Measurements from ENCODE around the gene DSCAML1. TPM values are rescaled to one million over a fixed set of nuclear protein-coding genes. Genes with fewer than 3 reads are reported as not detected.

Gene DSCAML1
- total and polyA plus RNA-seq, 10 of the 15 experiments (the other 5 are each of a cell fraction or from before 2014, with no cell fraction given): 0.03 to 0.18 (median 0.06) TPM; not detected in 1

DNA sequence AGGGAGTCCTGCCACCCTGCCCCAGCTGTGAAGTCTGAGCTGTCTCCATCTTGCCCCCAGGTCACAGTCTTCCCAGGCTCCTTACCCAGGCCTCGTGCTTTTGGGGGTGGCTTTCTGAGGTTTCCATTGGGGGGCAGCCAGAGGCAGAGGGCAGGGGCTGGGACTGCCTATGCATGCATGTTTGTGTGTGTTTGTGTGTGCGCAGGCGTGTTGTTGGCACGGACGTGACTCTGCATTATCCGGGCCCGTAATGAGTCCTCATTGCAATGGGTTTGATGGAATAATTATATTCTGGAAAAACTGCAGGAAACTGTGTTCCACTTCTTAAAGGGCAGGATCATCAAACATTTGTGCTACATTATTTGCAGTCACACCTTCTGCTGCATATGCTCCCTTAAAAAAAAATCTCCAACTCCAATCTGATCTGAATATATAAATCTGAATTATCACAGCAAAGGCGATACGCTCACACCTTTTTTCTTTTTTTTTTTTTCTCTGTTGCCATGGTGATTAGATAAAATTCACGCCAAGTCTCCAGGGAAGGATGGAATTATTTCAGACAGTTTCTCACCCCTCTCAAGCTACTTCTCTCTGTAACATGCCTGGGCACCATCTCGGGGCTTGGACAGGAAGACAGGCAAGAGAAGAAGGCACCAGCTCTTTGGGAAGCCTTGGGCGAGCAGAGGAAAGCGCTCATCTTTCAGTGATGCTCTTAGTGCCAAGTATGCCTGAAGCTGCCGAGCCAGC is 45.9 kb downstream of the DSCAML1 start (continued):
- TF ChIP-seq, protein P1, sequence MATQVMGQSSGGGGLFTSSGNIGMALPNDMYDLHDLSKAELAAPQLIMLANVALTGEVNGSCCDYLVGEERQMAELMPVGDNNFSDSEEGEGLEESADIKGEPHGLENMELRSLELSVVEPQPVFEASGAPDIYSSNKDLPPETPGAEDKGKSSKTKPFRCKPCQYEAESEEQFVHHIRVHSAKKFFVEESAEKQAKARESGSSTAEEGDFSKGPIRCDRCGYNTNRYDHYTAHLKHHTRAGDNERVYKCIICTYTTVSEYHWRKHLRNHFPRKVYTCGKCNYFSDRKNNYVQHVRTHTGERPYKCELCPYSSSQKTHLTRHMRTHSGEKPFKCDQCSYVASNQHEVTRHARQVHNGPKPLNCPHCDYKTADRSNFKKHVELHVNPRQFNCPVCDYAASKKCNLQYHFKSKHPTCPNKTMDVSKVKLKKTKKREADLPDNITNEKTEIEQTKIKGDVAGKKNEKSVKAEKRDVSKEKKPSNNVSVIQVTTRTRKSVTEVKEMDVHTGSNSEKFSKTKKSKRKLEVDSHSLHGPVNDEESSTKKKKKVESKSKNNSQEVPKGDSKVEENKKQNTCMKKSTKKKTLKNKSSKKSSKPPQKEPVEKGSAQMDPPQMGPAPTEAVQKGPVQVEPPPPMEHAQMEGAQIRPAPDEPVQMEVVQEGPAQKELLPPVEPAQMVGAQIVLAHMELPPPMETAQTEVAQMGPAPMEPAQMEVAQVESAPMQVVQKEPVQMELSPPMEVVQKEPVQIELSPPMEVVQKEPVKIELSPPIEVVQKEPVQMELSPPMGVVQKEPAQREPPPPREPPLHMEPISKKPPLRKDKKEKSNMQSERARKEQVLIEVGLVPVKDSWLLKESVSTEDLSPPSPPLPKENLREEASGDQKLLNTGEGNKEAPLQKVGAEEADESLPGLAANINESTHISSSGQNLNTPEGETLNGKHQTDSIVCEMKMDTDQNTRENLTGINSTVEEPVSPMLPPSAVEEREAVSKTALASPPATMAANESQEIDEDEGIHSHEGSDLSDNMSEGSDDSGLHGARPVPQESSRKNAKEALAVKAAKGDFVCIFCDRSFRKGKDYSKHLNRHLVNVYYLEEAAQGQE (IDR thresholded peaks at IDR 0.05; ENCODE audit: low read depth, low read length): no peak

DNA sequence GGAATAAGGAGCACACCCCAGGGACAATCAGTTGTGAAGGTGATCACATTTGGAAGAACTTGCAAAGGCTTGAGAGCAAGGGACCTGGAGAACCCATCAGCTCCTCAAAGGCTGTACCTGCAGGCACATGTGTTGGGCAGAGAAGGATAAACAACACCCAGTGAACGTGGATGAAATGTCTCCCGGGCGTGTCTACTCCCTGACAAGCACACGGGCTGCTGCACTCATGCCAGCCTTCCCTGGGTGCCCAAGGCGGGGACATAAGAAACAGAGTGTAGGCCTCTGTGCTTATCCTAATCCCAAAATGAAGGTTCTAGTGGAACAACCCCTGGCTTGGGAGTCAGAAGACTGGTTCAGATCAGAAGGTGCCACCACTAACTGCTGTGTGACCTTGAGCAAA is 46.7 kb downstream of the DSCAML1 start:
- Histone ChIP-seq H3K4me1 (ENCODE audit: control insufficient read depth, insufficient read depth, low read length) (no peaks in the 10 kb centered on the region), H3K9me3 (replicated peaks; ENCODE audit: control insufficient read depth, insufficient read depth, low read length) (no peaks in the 10 kb centered on the region), H3K9ac (ENCODE audit: control insufficient read depth, insufficient read depth, low read length) (no peak overlapping the region), H2AFZ (ENCODE audit: control insufficient read depth, low read depth, low read length) (no peak overlapping the region), H3K4me2 (ENCODE audit: control insufficient read depth, insufficient read depth) (no peak overlapping the region), H4K20me1 (ENCODE audit: control insufficient read depth, insufficient read depth) (no peaks in the 10 kb centered on the region), H3K27ac (ENCODE audit: control insufficient read depth, insufficient read depth) (no peak overlapping the region), H3K4me3 (no peak overlapping the region), H3K79me2 (ENCODE audit: control insufficient read depth, insufficient read depth, low read length) (no peaks in the 10 kb centered on the region), H3K36me3 (ENCODE audit: control insufficient read depth in 2 of 2, insufficient read depth in 2 of 2, low read length in 1 of 2) (no peaks in the 10 kb centered on the region), H3K27me3 (replicated peaks in 1 of 2; ENCODE audit: control insufficient read depth in 2 of 2, insufficient read depth in 2 of 2, low read length in 1 of 2) (peaks cover 2% of the 10 kb centered on the region in 2 experiments)
- BruUV-seq (replicated peaks): no TSS peak
- WGBS (ENCODE audit: insufficient coverage, insufficient replicate concordance, low lambda C conversion rate, missing lambda C conversion rate): 24% methylated on average over 5 of the region's 5 CpGs
- no peak for FAIRE-seq
- RAD21 ChIA-PET (ENCODE audit: unreplicated experiment): no interaction called here
- in situ Hi-C loops (cut with MboI): no loop called here
- ATAC-seq: no peak
- CTCF ChIA-PET: no interaction called here
- DNase-seq (ENCODE audit: low read depth, low spot score): no peak
- SMC1A ChIA-PET (ENCODE audit: uncharacterized antibody, unreplicated experiment): no interaction called here
- intact Hi-C loops (cut with micrococcal nuclease; ENCODE audit: unreplicated experiment): no loop called here
- POLR2A ChIA-PET: no interaction called here
- TF ChIP-seq CREB1 (IDR thresholded peaks at IDR 0.05; ENCODE audit: low read depth) (no peak), SMAD1 (IDR thresholded peaks at IDR 0.05; ENCODE audit: low read depth, partially characterized antibody) (no peak), ZNF274 (IDR thresholded peaks at IDR 0.05; ENCODE audit: insufficient read depth, insufficient read length) (no peak), POU2F2 (IDR thresholded peaks at IDR 0.05; ENCODE audit: borderline replicate concordance, low read depth, low read length) (no peak)
- TF ChIP-seq, protein P2, sequence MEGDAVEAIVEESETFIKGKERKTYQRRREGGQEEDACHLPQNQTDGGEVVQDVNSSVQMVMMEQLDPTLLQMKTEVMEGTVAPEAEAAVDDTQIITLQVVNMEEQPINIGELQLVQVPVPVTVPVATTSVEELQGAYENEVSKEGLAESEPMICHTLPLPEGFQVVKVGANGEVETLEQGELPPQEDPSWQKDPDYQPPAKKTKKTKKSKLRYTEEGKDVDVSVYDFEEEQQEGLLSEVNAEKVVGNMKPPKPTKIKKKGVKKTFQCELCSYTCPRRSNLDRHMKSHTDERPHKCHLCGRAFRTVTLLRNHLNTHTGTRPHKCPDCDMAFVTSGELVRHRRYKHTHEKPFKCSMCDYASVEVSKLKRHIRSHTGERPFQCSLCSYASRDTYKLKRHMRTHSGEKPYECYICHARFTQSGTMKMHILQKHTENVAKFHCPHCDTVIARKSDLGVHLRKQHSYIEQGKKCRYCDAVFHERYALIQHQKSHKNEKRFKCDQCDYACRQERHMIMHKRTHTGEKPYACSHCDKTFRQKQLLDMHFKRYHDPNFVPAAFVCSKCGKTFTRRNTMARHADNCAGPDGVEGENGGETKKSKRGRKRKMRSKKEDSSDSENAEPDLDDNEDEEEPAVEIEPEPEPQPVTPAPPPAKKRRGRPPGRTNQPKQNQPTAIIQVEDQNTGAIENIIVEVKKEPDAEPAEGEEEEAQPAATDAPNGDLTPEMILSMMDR (IDR thresholded peaks at IDR 0.05 in 2 of 3, conservative IDR thresholded peaks at IDR 0.05 in 1 of 3; ENCODE audit: control insufficient read depth in 2 of 3, extremely low read depth in 1 of 3, insufficient read depth in 1 of 3, low read depth in 3 of 3, low read length in 3 of 3): no peak
- TF ChIP-seq, protein P1 (IDR thresholded peaks at IDR 0.05; ENCODE audit: low read depth, low read length): no peak
- TF ChIP-seq, protein P3, sequence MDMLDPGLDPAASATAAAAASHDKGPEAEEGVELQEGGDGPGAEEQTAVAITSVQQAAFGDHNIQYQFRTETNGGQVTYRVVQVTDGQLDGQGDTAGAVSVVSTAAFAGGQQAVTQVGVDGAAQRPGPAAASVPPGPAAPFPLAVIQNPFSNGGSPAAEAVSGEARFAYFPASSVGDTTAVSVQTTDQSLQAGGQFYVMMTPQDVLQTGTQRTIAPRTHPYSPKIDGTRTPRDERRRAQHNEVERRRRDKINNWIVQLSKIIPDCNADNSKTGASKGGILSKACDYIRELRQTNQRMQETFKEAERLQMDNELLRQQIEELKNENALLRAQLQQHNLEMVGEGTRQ (IDR thresholded peaks at IDR 0.05; ENCODE audit: borderline replicate concordance, low read depth, low read length): no peak

Data from GM12878 (cell line).